K562 (cell line): ENCODE data around the gene ZBTB2. TPM values are rescaled to one million over a fixed set of nuclear protein-coding genes. Genes with fewer than 3 reads are reported as not detected.

ENCODE experiments used
- ATAC-seq: fragments of 200-7000 bp; cut with Tn5 transposase; 3 replicates; pipeline ENCODE4 v1.9.1; 2020; ENCODE audit warnings: moderate library complexity
- BruUV-seq: library from RNA; stranded (reverse); fragments of 400-500 nt; replicated peaks from 2 replicates; lab custom pipeline; 2021; lab: Mats Ljungman, UMichigan
- CTCF ChIA-PET: fragments of 300-600 bp; formaldehyde crosslinking; extraction: SDS; loops from one replicate; lab custom pipeline; 2021; ENCODE audit warnings: low intra/inter-chr PET ratio; lab: Yijun Ruan, JAX
- POLR2A ChIA-PET: fragments of 300-600, 350-650 bp; sonication (Branson Sonifier 250); formaldehyde crosslinking; extraction: SDS; loops from one replicate; lab custom pipeline; 2021; ENCODE audit warnings: antibody characterized with exemption, inconsistent platforms; lab: Yijun Ruan, JAX
- DNase-seq, 4 experiments: peaks; one replicate each; pipeline versions ENCODE4 v3.0.0 to v3.0.0-alpha.2; 2011 to 2018; ENCODE audit warnings: low spot score in 3 of 4, mixed read lengths in 3 of 4; ENCODE audit errors: extremely low read depth in 1 of 4
- FAIRE-seq: peaks from 2 replicates; lab custom pipeline; 2011; peaks lifted over from hg19 to GRCh38; lab: Jason Lieb, UNC
- H2AFZ ChIP-seq: 2 replicates; pipeline ENCODE4 v1.6.0; 2011; ENCODE audit warnings: low read depth, low read length, control low read depth, inconsistent platforms
- H3K27ac ChIP-seq: fragments of 200-600 bp; 3 replicates; pipeline ENCODE4 v1.8.0; 2011; ENCODE audit warnings: low read depth, mild to moderate bottlenecking, control low read depth, inconsistent platforms, low read length, moderate library complexity, mixed read lengths; ENCODE audit errors: extremely low read depth
- H3K27me3 ChIP-seq, 2 experiments: fragments of 300-600 bp in 1 of 2; 2 replicates in 1 of 2; 3 replicates in 1 of 2; pipeline versions ENCODE4 v1.6.0 to v1.8.0; 2011; ENCODE audit warnings: inconsistent platforms in 2 of 2, low read length in 2 of 2, mild to moderate bottlenecking in 1 of 2, mixed read lengths in 1 of 2, moderate library complexity in 1 of 2; ENCODE audit not compliant: control insufficient read depth in 2 of 2, insufficient read depth in 2 of 2
- H3K36me3 ChIP-seq: fragments of 300-600 bp; 3 replicates; pipeline ENCODE4 v1.8.0; 2011; ENCODE audit warnings: mild to moderate bottlenecking, low read length, inconsistent platforms; ENCODE audit not compliant: control insufficient read depth, insufficient read depth
- H3K4me1 ChIP-seq, 2 experiments: fragments of 200-600 bp in 1 of 2; replicated peaks in 1 of 2; 2 replicates in 1 of 2; 3 replicates in 1 of 2; pipeline versions ENCODE4 v1.5.1 to v1.8.0; 2011; ENCODE audit warnings: inconsistent platforms in 2 of 2, low read length in 2 of 2, mild to moderate bottlenecking in 1 of 2, mixed read lengths in 1 of 2, moderate library complexity in 1 of 2; ENCODE audit not compliant: control insufficient read depth in 2 of 2, insufficient read depth in 2 of 2
- H3K4me2 ChIP-seq: 2 replicates; pipeline ENCODE4 v1.6.1; 2011; ENCODE audit warnings: low read length, control low read depth, inconsistent platforms, mixed read lengths; ENCODE audit not compliant: insufficient read depth
- H3K4me3 ChIP-seq: fragments of 200-600 bp; sonication (generic), shearing (Covaris generic); 2 replicates; pipeline ENCODE4 v1.5.1; 2016; ENCODE audit warnings: control low read depth, inconsistent platforms
- H3K79me2 ChIP-seq: fragments of 200-600 bp; 3 replicates; pipeline ENCODE4 v1.8.0; 2011; ENCODE audit warnings: low read length, inconsistent platforms; ENCODE audit not compliant: control insufficient read depth, insufficient read depth
- H3K9ac ChIP-seq, 2 experiments: 2 replicates each; pipeline versions ENCODE4 v1.6.0 to v1.6.1; 2011; ENCODE audit warnings: low read depth in 2 of 2, low read length in 2 of 2, control low read depth in 1 of 2, inconsistent platforms in 1 of 2, mild to moderate bottlenecking in 1 of 2, mixed read lengths in 1 of 2; ENCODE audit not compliant: insufficient read depth in 1 of 2
- H3K9me1 ChIP-seq: one replicate; pipeline ENCODE4 v1.6.0; 2011; ENCODE audit warnings: inconsistent platforms, mild to moderate bottlenecking, low read length, moderate library complexity; ENCODE audit not compliant: control insufficient read depth, insufficient read depth
- H3K9me3 ChIP-seq: replicated peaks from 2 replicates; pipeline ENCODE4 v1.5.1; 2011; ENCODE audit warnings: low read depth, low read length, inconsistent platforms; ENCODE audit not compliant: control insufficient read depth, insufficient read depth
- H4K20me1 ChIP-seq: replicated peaks from 2 replicates; pipeline ENCODE4 v1.6.1; 2011; ENCODE audit warnings: low read length, inconsistent platforms, mixed read lengths; ENCODE audit not compliant: control insufficient read depth, insufficient read depth
- CUX1 ChIP-seq: fragments of 200-800 bp; sonication (Bioruptor generic); IDR thresholded peaks from 2 replicates; pipeline ENCODE4 v1.6.1; 2016; ENCODE audit warnings: missing genetic modification characterization, missing compliant biosample characterization
- DACH1 ChIP-seq: fragments of 450-650 bp; IDR thresholded peaks from 2 replicates; pipeline ENCODE4 v1.6.1; 2018; ENCODE audit not compliant: partially characterized antibody
- DMBX1 ChIP-seq: fragments of 250-450 bp; sonication (Bioruptor Pico); IDR thresholded peaks from 2 replicates; pipeline ENCODE4 v1.8.0; 2022; ENCODE audit warnings: inconsistent platforms, mild to moderate bottlenecking, moderate library complexity, borderline replicate concordance
- EP300 ChIP-seq: IDR thresholded peaks from 2 replicates; pipeline ENCODE4 v1.6.1; 2012; ENCODE audit warnings: low read length, improper control_type of control experiment
- ILF3 ChIP-seq: fragments of 450-650 bp; IDR thresholded peaks from 2 replicates; pipeline ENCODE4 v1.6.1; 2018; ENCODE audit warnings: antibody characterized with exemption, mild to moderate bottlenecking, moderate library complexity, borderline replicate concordance
- MTF1 ChIP-seq: fragments of 250-450 bp; sonication (Bioruptor Pico); IDR thresholded peaks from 2 replicates; pipeline ENCODE4 v1.9.0; 2021; ENCODE audit warnings: moderate library complexity, mild to moderate bottlenecking, inconsistent platforms, borderline replicate concordance
- RFX1 ChIP-seq: fragments of 450-650 bp; IDR thresholded peaks from 2 replicates; pipeline ENCODE4 v1.6.1; 2016; ENCODE audit warnings: mild to moderate bottlenecking, moderate library complexity
- SIRT6 ChIP-seq: IDR thresholded peaks from one replicate; pipeline ENCODE4 v1.6.1; 2012; ENCODE audit warnings: low read depth, mild to moderate bottlenecking, control low read depth, inconsistent platforms, low read length, moderate library complexity
- SIX5 ChIP-seq, 2 experiments: IDR thresholded peaks; 2 replicates each; pipeline ENCODE4 v1.6.1; 2011; ENCODE audit warnings: low read length in 2 of 2, borderline replicate concordance in 1 of 2, low read depth in 1 of 2, mild to moderate bottlenecking in 1 of 2, moderate library complexity in 1 of 2; ENCODE audit not compliant: insufficient read depth in 1 of 2
- TCFL5 ChIP-seq: fragments of 250-450 bp; sonication (Bioruptor Pico); conservative IDR thresholded peaks from 2 replicates; pipeline ENCODE4 v1.6.1; 2021; ENCODE audit warnings: mild to moderate bottlenecking, moderate library complexity, matching md5 sums
- ZBTB8A ChIP-seq: fragments of 450-650 bp; IDR thresholded peaks from 2 replicates; pipeline ENCODE4 v1.6.1; 2018; ENCODE audit warnings: mild to moderate bottlenecking, moderate library complexity; ENCODE audit not compliant: partially characterized antibody
- ZNF165 ChIP-seq: fragments of 250-450 bp; sonication (Bioruptor Pico); IDR thresholded peaks from 2 replicates; pipeline ENCODE4 v1.4.0; 2020; ENCODE audit warnings: borderline replicate concordance
- ZNF830 ChIP-seq: fragments of 250-450 bp; sonication (Bioruptor Pico); IDR thresholded peaks from 2 replicates; pipeline ENCODE4 v1.5.0; 2021; ENCODE audit warnings: mild to moderate bottlenecking
- whole genome bisulfite sequencing: fragments of 100-300 bp; shearing (Covaris generic); methylation state at CpG from one replicate; pipeline ENCODE4 v1.1.6; 2016; ENCODE audit warnings: low coverage, mixed read lengths; ENCODE audit not compliant: insufficient coverage; ENCODE audit errors: missing lambda C conversion rate; 5-methylcytosine and 5-hydroxymethylcytosine counted together
- in situ Hi-C: fragments of 300-500 bp; cut with MboI; formaldehyde crosslinking; loops from 4 replicates; pipeline ENCODE4 v1.15.0; 2018; ENCODE audit warnings: inconsistent platforms, mixed read lengths
- intact Hi-C: fragments of 100-400 bp; cut with micrococcal nuclease; formaldehyde crosslinking; loops from 2 replicates; pipeline ENCODE4 v1.14.2; 2022
- polyA plus RNA-seq, 8 experiments: library from polyadenylated mRNA; depleted of rRNA in 4 of 8; stranded (reverse) in 5 of 8; unstranded in 3 of 8; fragments of >200 nt; fragmentation: Nextera tagmentation in 2 of 8; fragmentation: Illumina TruSeq in 1 of 8; extraction: Ambion mirVana in 2 of 8; extraction: Trizol in 1 of 8; gene quantifications; 2 replicates each; pipeline versions ENCODE4 v1.2.1 to v1.2.3, GENCODE V29; 2011 to 2014; ENCODE audit warnings: inconsistent platforms in 1 of 8, missing spikeins in 1 of 8
- total RNA-seq, 7 experiments: library from RNA; depleted of rRNA in 6 of 7; stranded (reverse); fragments of >200 nt in 6 of 7; fragmentation: Illumina TruSeq in 2 of 7; extraction: Trizol in 2 of 7; gene quantifications; 2 replicates each; pipeline versions ENCODE4 v1.2.1 to v1.2.3, GENCODE V29; 2011 to 2021; ENCODE audit warnings: low replicate concordance in 1 of 7
- TF ChIP-seq, protein P1 (sequence below), 3 experiments: IDR thresholded peaks in 2 of 3; conservative IDR thresholded peaks in 1 of 3; 2 replicates each; pipeline ENCODE4 v1.5.1; 2011 to 2012; ENCODE audit warnings: low read length in 3 of 3, mild to moderate bottlenecking in 3 of 3, control low read depth in 2 of 3, improper control_type of control experiment in 1 of 3, inconsistent platforms in 1 of 3, low read depth in 1 of 3, mixed read lengths in 1 of 3, moderate library complexity in 1 of 3; ENCODE audit not compliant: insufficient read depth in 2 of 3

ZBTB2 gene
- total and polyA plus RNA-seq, 9 of the 15 experiments (the other 6 are each of a cell fraction or from before 2014, with no cell fraction given), result 5.1 to 26.2 (median 16.4) TPM

DNA sequence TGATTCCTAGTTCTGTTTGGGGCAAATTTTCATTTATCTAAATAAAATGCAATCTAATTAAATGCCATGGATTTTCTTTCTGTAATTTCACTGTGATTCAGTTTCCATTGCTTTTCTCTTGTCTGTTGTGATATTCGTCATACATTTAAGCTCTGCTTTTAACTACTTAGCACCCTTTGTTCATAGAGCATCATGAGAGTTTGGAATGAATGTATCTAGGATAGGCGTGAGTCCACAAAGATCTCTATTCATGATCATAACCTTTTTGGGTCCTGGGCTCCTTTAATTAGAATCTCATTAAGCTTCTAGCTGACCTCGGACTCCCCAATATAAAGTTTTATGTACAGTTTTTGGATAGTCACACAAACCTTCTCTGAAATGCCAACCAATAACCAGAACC is 32.9 kb downstream of the ZBTB2 start:
- Histone ChIP-seq H4K20me1 (no peaks in the 10 kb centered on the region), H3K4me2 (no peak overlapping the region), H3K4me1 (no peaks in the 10 kb centered on the region; a peak in 1 of 5 replicates), H3K9me1 (no peaks in the 10 kb centered on the region), H3K4me3 (no peak overlapping the region), H2AFZ (no peak overlapping the region), H3K79me2 (no peaks in the 10 kb centered on the region), H3K9ac (no peak overlapping the region), H3K27ac (no peak overlapping the region), H3K36me3 (peaks cover 11% of the 10 kb centered on the region; the same call in 1 of the 3 replicates), H3K9me3 (no peaks in the 10 kb centered on the region), H3K27me3 (peaks cover 0 to 6% of the 10 kb centered on the region in 2 experiments; a peak in 1 of 5 replicates)
- intact Hi-C loops, result no loop called here
- POLR2A ChIA-PET, result interaction anchor here (1.1 to 2.4 kb wide), 4 partner anchors 9 to 33 kb away, joined by 3 to 8 read pairs (median 4); no protein-coding TSS in a partner anchor
- in situ Hi-C loops, result no loop called here
- DNase-seq (no peak), ATAC-seq (no peak), FAIRE-seq (no peak)
- 52% methylated on average over 3 of the region's 3 CpGs for WGBS
- CTCF ChIA-PET, result interaction anchor here (0.7 kb wide), 1 partner anchor 43 kb away, joined by 3 read pairs; no protein-coding TSS in a partner anchor
- no TSS peak for BruUV-seq
- TF ChIP-seq SIX5 (IDR thresholded peaks at IDR 0.05; ENCODE audit: borderline replicate concordance in 1 of 2, insufficient read depth in 1 of 2, low read depth in 1 of 2, low read length in 2 of 2), result no peak
- no peak for TF ChIP-seq RFX1
- no peak for TF ChIP-seq MTF1 (CRISPR knock-in tag)
- TF ChIP-seq CUX1 (CRISPR knock-in tag), result no peak
- TF ChIP-seq DMBX1, result no peak
- TF ChIP-seq ZBTB8A, result no peak
- no peak for TF ChIP-seq ZNF830 (CRISPR knock-in tag)
- no peak for TF ChIP-seq DACH1
- no peak for TF ChIP-seq ILF3
- TF ChIP-seq, protein P1, sequence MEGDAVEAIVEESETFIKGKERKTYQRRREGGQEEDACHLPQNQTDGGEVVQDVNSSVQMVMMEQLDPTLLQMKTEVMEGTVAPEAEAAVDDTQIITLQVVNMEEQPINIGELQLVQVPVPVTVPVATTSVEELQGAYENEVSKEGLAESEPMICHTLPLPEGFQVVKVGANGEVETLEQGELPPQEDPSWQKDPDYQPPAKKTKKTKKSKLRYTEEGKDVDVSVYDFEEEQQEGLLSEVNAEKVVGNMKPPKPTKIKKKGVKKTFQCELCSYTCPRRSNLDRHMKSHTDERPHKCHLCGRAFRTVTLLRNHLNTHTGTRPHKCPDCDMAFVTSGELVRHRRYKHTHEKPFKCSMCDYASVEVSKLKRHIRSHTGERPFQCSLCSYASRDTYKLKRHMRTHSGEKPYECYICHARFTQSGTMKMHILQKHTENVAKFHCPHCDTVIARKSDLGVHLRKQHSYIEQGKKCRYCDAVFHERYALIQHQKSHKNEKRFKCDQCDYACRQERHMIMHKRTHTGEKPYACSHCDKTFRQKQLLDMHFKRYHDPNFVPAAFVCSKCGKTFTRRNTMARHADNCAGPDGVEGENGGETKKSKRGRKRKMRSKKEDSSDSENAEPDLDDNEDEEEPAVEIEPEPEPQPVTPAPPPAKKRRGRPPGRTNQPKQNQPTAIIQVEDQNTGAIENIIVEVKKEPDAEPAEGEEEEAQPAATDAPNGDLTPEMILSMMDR (IDR thresholded peaks at IDR 0.05 in 2 of 3, conservative IDR thresholded peaks at IDR 0.05 in 1 of 3; ENCODE audit: insufficient read depth in 2 of 3, low read depth in 1 of 3, low read length in 3 of 3), result no peak
- TF ChIP-seq SIRT6, result no peak
- no peak for TF ChIP-seq ZNF165
- no peak for TF ChIP-seq EP300
- no peak for TF ChIP-seq TCFL5
